ENCODE results near the gene WDR33. TPM values are rescaled to one million over a fixed set of nuclear protein-coding genes. Genes with fewer than 3 reads are reported as not detected.
A peak's percentile ranks its signal among the peaks of the same experiment; 100 is the strongest.

Gene WDR33
- total RNA-seq, 1 donor from 2014 or later: 28.2 TPM

GRCh38 chr2:127659408-127660290 lies 151.3 kb downstream of the WDR33 start:
- DNase-seq (ENCODE audit: extremely low read depth, low read depth, low spot score): peak; percentile 76

- no peak for DNase-seq (ENCODE audit: extremely low read depth, low read depth, low spot score)
These were observed 152.1 kb downstream of the WDR33 start for GRCh38 chr2:127658641-127659407.

GRCh38 chr2:127658146-127658545 lies 152.8 kb downstream of the WDR33 start:
- DNase-seq (ENCODE audit: extremely low read depth, low read depth, low spot score): no peak

DNA sequence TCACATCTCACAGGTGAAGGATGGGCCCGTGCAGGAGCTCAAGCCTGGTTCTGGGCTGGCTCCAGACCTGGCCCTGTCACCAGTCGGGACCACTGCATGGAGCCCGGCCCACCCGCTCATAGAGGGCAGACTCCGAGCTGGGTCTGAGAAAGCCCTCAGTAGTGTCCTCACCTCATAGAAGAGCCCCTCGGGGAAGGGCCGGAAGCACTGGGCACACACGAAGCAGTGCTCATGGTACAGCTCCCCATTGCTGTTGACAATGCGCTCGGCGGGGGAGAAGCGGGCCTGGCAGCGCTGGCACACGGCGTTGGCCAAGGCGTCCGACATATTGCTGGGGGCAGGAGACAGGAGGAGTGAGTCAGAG lies 153.8 kb downstream of the WDR33 start:
- no peak for DNase-seq (ENCODE audit: extremely low read depth, low read depth, low spot score)

GRCh38 chr2:127656569-127657231 lies 154.3 kb downstream of the WDR33 start:
- DNase-seq (ENCODE audit: extremely low read depth, low read depth, low spot score): no peak

GRCh38 chr2:127655209-127656073 lies 155.5 kb downstream of the WDR33 start:
- DNase-seq (ENCODE audit: extremely low read depth, low read depth, low spot score): no peak

- no peak for DNase-seq (ENCODE audit: extremely low read depth, low read depth, low spot score)
These were observed 156.2 kb downstream of the WDR33 start for GRCh38 chr2:127654838-127655175.

DNA sequence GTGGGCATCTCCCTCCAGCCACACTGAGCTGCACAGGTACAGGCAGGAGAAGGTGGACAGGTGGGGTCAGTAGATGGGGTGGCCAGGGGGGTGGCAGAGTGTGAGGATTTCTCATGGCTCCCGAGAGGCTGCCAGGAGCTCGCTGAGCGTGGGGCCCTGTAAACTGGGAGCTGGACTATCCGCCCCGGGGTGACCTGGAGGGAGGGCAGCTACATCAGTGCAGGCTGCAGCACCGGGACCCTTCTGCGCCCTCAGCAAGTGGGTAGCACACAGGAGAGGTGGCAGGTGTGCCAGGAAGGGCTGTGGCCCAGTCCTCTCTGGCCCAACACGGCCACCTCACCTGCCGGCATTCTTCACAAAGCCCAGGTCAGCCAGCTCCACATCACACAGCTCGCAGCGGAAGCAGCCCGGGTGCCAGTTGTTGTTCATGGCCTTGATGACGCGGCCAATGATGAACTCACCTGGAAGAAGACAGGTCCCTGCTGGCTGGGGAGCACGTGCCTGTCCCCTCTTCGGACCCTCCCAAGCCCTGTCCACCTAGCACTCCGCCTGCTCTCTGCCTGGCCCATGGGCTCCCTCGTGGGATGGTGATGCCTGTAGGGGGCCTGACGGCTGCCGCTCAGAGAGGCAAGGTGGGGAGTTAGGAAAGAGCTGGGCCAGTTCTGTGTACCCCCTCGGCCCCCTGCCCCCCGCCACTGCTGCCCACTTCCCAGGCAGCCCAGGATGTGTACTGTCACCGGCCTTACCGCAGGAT lies 156.7 kb downstream of the WDR33 start:
- DNase-seq (ENCODE audit: extremely low read depth, low read depth, low spot score): no peak

DNA sequence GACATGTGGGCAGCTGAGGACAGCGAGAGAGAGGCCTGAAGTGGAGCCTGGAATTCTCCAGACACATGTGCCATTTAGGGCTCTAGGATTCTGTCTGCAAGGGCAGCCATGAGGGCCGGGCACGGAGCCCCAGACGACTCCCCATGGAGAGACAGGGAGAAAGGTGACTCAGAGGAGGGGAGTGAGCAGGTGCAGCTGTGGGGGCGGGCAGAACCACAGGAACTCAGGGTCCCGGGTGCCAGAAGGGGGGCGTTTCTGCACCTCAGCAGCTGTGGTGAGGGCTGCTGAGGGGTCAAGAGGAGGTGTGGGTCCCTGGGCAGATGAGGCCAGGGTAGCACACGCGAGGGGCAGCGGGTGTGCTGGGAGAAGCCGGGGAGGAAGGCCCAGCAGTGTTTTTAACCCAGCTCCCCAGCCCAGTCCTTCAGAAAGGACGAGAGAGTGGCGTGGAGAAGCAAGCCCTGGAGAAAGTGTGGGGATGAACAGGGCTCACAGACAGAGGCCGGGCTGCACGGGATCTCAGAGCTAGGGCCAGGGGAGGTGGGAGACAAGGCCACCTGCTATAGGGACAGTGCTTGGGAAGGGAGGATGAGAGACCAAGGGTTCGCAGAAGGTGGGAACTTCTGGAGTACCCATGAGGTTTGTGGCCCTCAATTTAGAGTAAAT lies 157.4 kb downstream of the WDR33 start:
- no peak for DNase-seq (ENCODE audit: extremely low read depth, low read depth, low spot score)

- DNase-seq (ENCODE audit: extremely low read depth, low read depth, low spot score): no peak
These were observed 158.1 kb downstream of the WDR33 start for GRCh38 chr2:127652786-127653357.

GRCh38 chr2:127651971-127652550 lies 158.9 kb downstream of the WDR33 start:
- no peak for DNase-seq (ENCODE audit: extremely low read depth, low read depth, low spot score)

DNA sequence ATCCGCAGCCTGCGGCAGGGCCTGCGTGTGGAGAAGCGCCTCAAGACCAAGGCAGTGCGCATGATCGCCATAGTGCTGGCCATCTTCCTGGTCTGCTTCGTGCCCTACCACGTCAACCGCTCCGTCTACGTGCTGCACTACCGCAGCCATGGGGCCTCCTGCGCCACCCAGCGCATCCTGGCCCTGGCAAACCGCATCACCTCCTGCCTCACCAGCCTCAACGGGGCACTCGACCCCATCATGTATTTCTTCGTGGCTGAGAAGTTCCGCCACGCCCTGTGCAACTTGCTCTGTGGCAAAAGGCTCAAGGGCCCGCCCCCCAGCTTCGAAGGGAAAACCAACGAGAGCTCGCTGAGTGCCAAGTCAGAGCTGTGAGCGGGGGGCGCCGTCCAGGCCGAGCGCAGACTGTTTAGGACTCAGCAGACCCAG lies 159.6 kb downstream of the WDR33 start:
- no peak for DNase-seq (ENCODE audit: extremely low read depth, low read depth, low spot score)

Other genes with a start within 250 kb of the WDR33 start
- not detected in 2 replicates for gene GPR17, start 165.0 kb downstream of the WDR33 start, total RNA-seq
- gene LIMS2, start 135.6 kb downstream of the WDR33 start, total RNA-seq: 15.6 and 22.9 TPM in 2 replicates
- gene SFT2D3, start 109.7 kb downstream of the WDR33 start, total RNA-seq: 6.7 and 7.3 TPM in 2 replicates
- gene POLR2D, start 47.0 kb upstream of the WDR33 start, total RNA-seq: 17.7 and 21.3 TPM in 2 replicates
- 15.5 and 20.7 TPM in 2 replicates for gene AMMECR1L, start 74.8 kb upstream of the WDR33 start, total RNA-seq
- gene SAP130, start 216.9 kb upstream of the WDR33 start, total RNA-seq: 10.7 and 13.8 TPM in 2 replicates